GM18517 (cell line): ENCODE results near the gene RNF225.
"Not testable (repeated sequence)": the region's sequence is repeated elsewhere in the genome, so short reads cannot be mapped to it uniquely, and the experiment has no call there.

ENCODE experiments used
- ATAC-seq: cut with Tn5 transposase; IDR thresholded peaks from one replicate; pipeline ENCODE4 v1.9.1; 2021; ENCODE audit warnings: mild to moderate bottlenecking, moderate library complexity; ENCODE audit not compliant: unreplicated experiment

RNF225 gene

DNA sequence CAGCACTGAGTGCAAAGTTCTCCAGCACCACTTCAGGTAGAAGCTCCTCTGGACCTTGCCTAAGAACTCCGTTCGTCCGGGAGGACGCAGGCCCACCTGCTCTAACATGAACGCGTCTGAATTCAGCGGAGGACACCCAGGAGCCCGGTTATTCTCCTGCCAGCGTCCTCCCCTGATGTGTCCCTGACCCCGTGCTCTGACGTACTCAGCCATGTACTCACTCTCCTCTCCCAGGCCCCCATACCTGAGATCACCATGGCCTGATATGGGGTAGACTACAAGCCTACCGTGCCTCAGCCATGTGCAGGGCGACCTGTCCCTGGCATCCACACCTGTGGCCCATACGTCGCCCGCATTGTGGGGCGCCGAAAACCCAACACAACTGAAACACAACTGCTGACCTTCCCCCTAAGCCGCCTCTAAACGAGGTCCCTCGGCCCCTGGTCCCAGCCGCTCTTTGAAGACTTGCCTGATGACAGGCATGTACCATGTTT lies 12.2 kb downstream of the RNF225 start:
- no peak for ATAC-seq

DNA sequence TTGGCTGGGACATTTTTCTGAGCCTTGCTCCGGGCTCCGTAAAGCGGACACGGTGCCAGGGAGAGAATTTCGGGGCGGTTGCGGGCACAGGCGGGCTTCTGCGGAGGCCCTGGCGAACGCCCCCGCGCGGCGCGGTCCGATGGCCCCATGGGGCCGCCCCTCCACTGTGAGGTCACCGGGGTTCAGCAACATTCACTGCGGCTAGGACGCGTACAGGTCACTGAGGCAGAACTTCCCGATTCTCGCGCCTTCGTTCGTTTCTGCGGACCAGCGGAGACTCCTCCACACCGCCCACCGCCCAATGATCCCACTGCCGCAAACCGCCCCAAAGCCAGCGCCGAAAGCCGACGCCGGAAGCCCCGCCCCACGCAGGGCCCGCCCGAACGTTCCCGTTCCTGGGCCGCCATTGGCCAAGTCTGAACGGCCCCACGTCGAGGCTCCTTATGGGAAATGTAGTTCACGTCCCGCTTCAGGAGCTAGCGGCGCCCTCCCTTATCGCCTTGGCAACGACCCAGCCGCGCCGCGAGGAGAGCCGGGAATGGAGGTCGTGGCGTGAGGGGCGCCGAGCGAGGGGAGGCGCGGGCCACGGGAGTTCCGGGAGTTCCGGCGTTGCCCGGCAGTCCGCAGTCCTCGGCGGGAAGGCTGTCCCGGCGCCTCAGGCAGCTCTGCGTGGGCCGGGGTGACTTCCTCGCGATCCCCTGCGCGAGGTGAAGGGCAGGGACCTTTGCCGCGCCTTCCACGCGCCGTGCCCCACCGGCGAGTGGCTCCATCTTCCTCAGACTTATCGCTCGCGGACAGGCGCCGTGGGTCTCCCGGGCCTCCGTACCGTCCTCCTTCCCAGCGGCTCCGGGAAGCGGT lies 12.9 kb downstream of the RNF225 start, which contains the start of gene ZNF584:
Gene ZNF584, plus strand, starts transcription at position 498 of the 858 bp plus-strand sequence. CDS start 499 bp downstream, outside the sequence.
- peak; percentile 80 for ATAC-seq

DNA sequence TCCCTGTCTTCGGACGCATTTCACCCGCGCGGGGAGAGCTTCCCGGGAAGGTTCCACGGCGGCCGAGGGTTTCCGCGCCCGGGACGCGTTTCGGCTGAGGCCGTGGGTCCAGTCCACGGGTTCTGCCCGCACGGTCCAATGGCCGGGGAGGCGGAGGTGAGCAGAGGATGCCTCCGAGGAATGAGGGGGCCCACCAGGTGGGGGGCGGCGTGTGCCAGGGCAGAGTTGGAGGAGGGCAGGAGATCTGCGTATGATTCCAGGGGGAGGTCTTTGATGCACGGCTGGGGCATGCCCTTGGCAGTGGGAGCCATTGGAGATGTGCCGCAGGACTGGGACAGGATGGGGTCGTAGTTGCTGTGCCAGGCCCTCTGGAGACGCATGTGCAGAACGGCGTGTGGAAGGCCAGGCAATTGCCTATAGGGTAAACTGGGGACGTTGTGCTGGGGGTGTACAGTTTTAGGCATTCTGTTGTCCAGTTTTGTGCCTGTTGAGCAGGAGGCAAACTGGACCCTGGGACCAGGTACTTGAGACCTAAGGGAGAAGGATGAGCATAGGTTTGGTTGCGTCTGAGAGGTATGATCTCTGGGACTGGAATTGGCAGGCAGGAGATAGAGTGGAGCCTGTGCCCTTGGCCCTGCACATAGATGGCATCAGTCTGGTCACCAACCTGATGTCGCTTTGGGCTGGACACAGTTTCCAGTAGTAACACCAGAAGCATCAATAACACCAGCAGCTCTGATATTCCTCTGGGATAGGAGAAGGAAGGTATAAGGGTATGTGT lies 13.7 kb downstream of the RNF225 start:
- no peak for ATAC-seq

DNA sequence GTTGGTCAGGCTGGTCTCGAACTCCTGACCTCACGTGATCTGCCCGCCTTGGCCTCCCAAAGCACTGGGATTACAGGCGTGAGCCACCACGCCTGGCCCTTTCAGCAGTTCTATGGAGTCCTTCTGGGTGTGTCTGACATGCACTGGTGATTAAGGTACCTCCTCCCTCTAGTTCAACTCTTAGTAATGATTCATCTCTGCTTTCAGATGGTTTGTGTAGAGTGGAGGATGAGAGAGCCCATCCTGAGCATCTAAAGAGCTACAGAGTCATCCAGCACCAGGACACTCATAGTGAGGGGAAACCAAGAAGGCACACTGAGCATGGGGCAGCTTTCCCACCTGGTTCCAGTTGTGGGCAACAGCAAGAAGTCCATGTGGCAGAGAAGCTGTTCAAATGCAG lies 21.1 kb downstream of the RNF225 start:
- ATAC-seq: no peak

DNA sequence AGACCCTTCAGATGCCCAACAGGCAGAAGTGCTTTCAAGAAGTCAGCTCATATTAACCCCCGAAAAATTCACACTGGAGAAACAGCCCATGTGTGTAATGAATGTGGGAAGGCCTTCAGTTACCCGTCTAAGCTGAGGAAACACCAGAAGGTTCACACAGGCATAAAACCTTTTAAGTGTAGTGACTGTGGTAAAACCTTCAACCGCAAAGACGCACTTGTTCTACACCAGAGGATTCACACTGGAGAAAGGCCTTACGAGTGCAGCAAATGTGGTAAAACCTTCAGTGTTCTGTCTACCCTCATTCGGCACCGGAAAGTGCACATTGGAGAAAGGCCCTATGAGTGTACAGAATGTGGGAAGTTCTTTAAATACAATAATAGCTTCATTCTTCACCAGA lies 21.6 kb downstream of the RNF225 start:
- no peak for ATAC-seq

DNA sequence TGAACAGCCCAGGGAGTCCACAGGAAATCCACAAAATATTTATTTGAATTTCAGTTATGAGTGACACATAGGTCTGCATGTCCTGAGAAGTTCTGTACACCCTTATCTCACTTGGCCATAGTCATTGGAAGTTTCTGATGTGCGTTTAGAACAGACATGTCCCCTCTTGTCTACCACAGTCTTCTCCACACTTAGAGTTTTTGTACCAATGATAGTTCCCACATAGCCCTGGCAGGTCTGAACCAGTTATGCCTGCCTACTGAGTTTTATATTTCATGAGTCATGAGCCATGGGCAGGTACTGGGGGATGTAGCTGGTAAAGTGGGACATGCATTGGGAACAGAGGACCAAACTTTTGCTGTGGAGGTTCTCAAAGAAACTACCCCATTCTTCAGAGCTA lies 33.2 kb downstream of the RNF225 start:
- ATAC-seq: no peak

DNA sequence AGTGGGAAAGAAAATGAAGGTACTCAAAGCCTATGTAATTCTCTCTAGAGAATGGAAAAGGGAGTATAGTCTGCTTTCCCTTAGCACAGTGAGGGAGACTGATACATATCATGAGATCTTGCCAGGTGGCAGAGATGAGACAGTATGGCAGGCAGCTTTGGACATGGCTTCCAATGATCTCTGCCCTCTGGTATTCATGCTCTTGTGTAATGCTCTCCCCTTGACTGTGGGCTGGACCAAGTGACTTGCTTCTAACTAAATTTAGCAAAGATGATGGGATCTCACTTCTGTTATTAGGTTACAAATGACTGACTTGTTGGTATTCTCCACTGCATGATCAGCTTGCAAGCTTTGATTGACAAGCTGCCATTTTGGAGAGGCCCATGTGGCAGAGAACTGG lies 34.3 kb downstream of the RNF225 start:
- no peak for ATAC-seq

DNA sequence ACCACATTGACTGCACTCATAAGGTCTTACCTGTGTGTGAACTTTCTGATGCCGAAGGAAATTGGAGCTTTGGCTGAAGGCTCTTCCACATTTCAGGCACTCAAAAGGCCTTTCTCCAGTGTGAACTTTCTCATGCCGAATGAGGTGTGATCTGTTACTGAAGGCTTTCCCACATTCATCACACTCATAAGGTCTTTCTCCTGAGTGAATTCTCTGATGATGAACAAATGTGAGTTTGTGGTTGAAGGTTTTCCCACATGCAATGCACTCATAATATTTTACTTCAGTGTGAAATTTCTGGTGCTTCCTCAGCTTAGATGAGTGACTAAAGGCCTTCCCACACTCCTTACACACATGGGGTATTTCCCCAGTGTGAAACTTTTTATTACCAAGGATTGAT lies 38.8 kb downstream of the RNF225 start:
- no peak for ATAC-seq

DNA sequence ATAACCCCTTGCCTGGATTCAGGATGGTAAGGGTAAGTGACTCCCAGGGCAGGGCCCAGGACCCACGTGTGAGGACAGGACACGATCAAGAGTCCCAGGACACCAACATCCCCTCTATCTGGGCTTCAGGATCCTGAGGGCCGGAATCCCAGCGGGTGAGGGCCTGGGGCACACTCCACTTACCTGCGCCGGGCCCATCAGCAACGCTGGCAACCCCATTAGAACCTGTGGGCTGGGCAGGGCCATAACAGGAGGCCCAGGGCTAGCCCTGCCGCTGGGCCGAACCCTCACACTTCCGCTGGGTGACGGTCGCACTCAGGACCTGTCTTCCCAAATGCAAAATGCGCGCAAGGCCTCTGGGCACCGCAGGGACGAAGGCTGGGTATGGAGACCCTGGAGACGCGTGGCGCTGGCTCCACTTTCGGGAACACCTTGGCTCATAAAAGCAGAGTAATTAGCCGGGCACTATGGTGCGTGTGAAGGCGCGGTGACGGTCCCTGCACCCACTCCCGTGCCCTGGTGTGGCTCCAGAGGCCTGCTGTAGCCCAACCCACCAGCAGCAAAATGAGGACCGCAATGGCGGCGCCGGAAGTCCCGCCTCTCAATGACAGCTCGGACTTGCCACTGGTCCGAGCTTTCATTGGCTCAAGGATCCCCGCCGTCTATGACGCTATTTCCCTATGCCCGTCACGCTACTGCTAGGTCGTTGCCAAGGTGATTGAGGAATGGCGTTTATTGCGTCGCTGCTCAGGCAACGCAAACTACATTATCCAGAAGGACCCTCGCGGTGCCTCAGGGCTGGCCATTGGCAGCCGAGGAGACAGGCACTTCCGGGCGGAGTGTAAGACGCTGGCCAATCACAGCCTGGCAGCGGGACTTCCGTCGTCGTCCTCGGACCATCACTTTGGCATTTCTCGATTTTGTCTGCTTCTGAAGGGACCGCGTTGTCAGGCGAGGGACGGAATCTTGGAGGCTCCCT lies 44.4 kb downstream of the RNF225 start, which contains the start of gene ZNF132:
Gene ZNF132, minus strand, starts transcription at position 578 of the 979 bp plus-strand sequence. Its CDS starts 332 bp downstream, at position 246.
- peak; percentile 95 for ATAC-seq

DNA sequence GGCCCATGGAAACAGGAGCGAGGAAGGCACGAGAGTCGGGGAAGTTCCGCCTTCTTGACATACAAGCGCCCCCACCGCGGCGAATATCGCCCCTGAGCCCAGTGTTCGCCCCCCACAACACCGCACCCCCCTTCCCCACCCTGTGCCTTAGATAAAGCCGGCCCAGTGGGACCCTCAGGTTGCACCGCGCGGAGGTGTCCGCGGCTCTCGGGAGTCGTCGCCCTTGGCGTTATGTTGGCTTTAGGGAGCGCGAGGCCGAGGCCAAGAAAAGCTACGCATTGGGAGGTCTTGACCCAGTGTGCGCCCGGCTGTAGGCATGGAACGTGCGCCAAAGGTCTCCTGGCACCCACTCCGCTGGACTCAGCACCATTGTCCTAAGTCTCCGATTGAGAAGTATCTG lies 45.1 kb downstream of the RNF225 start:
- no peak for ATAC-seq

DNA sequence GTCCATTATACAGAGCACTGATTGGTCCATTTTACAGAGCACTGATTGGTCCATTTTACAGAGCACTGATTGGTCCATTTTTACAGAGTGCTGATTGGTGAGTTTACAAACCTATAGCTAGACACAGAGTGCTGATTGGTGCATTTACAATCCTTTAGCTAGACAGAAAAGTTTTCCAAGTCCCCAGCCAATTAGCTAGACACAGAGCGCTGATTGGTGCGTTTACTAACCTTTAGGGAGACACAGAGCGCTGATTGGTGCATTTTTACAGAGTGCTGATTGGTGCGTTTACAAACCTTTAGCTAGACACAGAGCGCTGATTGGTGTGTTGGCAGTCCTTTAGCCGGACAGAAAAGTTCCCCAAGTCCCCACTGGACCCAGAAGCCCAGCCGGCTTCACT lies 47.5 kb downstream of the RNF225 start:
- ATAC-seq: not testable (repeated sequence)
